WTC11 (cell line): ENCODE measurements around the gene ASCC1. TPM values are rescaled to one million over a fixed set of nuclear protein-coding genes. Genes with fewer than 3 reads are reported as not detected.
A peak's percentile ranks its signal among the peaks of the same experiment; 100 is the strongest.

Experiments used
- ATAC-seq: fragments of 200-7000 bp; cut with Tn5 transposase; 2 replicates; pipeline ENCODE4 v1.10.0; 2021; ENCODE audit warnings: mild to moderate bottlenecking, moderate library complexity
- CTCF ChIA-PET: fragments of 300-600 bp; sonication (Branson Sonifier 250); formaldehyde crosslinking; loops from one replicate; lab custom pipeline; 2021; ENCODE audit warnings: antibody characterized with exemption; lab: Charles Lee
- POLR2A ChIA-PET: fragments of 350-600 bp; sonication (Branson Sonifier 250); formaldehyde crosslinking; loops from one replicate; lab custom pipeline; 2021; ENCODE audit warnings: antibody characterized with exemption; lab: Charles Lee
- DNase-seq: peaks from one replicate; pipeline ENCODE4 v3.0.0; 2021; ENCODE audit warnings: low spot score
- H3K27ac Mint-ChIP-seq: 2 replicates; pipeline ENCODE4 v1.8.0; 2021; ENCODE audit warnings: mixed read lengths
- H3K27me3 Mint-ChIP-seq: 2 replicates; pipeline ENCODE4 v1.8.0; 2021; ENCODE audit warnings: low read depth, mild to moderate bottlenecking, moderate library complexity, mixed read lengths
- H3K36me3 Mint-ChIP-seq: 2 replicates; pipeline ENCODE4 v1.8.0; 2021; ENCODE audit warnings: mixed read lengths
- H3K4me1 Mint-ChIP-seq: 2 replicates; pipeline ENCODE4 v1.8.0; 2022; ENCODE audit warnings: mixed read lengths
- H3K4me3 Mint-ChIP-seq: 2 replicates; pipeline ENCODE4 v1.8.0; 2021; ENCODE audit warnings: mild to moderate bottlenecking, moderate library complexity, mixed read lengths
- H3K9me3 Mint-ChIP-seq: 2 replicates; pipeline ENCODE4 v1.8.0; 2021; ENCODE audit warnings: mixed read lengths
- ARID4B ChIP-seq: sonication (generic); formaldehyde crosslinking; IDR thresholded peaks from 2 replicates; pipeline ENCODE4 v1.8.0; 2023; ENCODE audit warnings: missing genetic modification reagents, mild to moderate bottlenecking, borderline replicate concordance
- CBFB ChIP-seq: sonication (generic); formaldehyde crosslinking; IDR thresholded peaks from 2 replicates; pipeline ENCODE4 v1.8.1; 2022; ENCODE audit warnings: mild to moderate bottlenecking, low read depth, missing genetic modification reagents
- CREM ChIP-seq: sonication (generic); formaldehyde crosslinking; IDR thresholded peaks from 2 replicates; pipeline ENCODE4 v1.8.1; 2022; ENCODE audit warnings: mild to moderate bottlenecking, missing genetic modification reagents, moderate library complexity
- E2F1 ChIP-seq: sonication (generic); formaldehyde crosslinking; IDR thresholded peaks from 2 replicates; pipeline ENCODE4 v1.8.0; 2022; ENCODE audit warnings: mild to moderate bottlenecking, missing genetic modification reagents
- EMX1 ChIP-seq: fragments of 250-450 bp; sonication (Bioruptor Pico); IDR thresholded peaks from 2 replicates; pipeline ENCODE4 v1.8.0; 2021; ENCODE audit warnings: mild to moderate bottlenecking
- ESRRA ChIP-seq: sonication (generic); formaldehyde crosslinking; IDR thresholded peaks from 2 replicates; pipeline ENCODE4 v1.8.1; 2022; ENCODE audit warnings: mild to moderate bottlenecking, missing genetic modification reagents, borderline replicate concordance
- HMGA2 ChIP-seq: fragments of 250-450 bp; sonication (Bioruptor Pico); IDR thresholded peaks from 2 replicates; pipeline ENCODE4 v1.4.0; 2021; ENCODE audit warnings: mild to moderate bottlenecking, moderate library complexity
- HMGXB4 ChIP-seq: sonication (generic); formaldehyde crosslinking; IDR thresholded peaks from 2 replicates; pipeline ENCODE4 v1.8.1; 2023; ENCODE audit warnings: mild to moderate bottlenecking, moderate library complexity, missing genetic modification reagents
- NR3C1 ChIP-seq: sonication (generic); formaldehyde crosslinking; conservative IDR thresholded peaks from 2 replicates; pipeline ENCODE4 v1.8.1; 2023; ENCODE audit warnings: low read depth, mild to moderate bottlenecking, missing genetic modification reagents
- RELA ChIP-seq: sonication (generic); formaldehyde crosslinking; IDR thresholded peaks from 2 replicates; pipeline ENCODE4 v1.8.1; 2022; ENCODE audit warnings: missing genetic modification reagents, mild to moderate bottlenecking, borderline replicate concordance
- SMAD4 ChIP-seq: sonication (generic); formaldehyde crosslinking; IDR thresholded peaks from 2 replicates; pipeline ENCODE4 v1.8.0; 2022; ENCODE audit warnings: mild to moderate bottlenecking, missing genetic modification reagents
- USF1 ChIP-seq: sonication (generic); formaldehyde crosslinking; IDR thresholded peaks from 2 replicates; pipeline ENCODE4 v1.8.0; 2022; ENCODE audit warnings: mild to moderate bottlenecking, missing genetic modification reagents
- ZBTB21 ChIP-seq: sonication (generic); formaldehyde crosslinking; IDR thresholded peaks from 2 replicates; pipeline ENCODE4 v1.8.1; 2023; ENCODE audit warnings: mild to moderate bottlenecking, missing genetic modification reagents, borderline replicate concordance
- ZBTB43 ChIP-seq: sonication (generic); formaldehyde crosslinking; IDR thresholded peaks from 2 replicates; pipeline ENCODE4 v1.8.1; 2023; ENCODE audit warnings: mild to moderate bottlenecking, missing genetic modification reagents
- ZMAT4 ChIP-seq: fragments of 250-450 bp; sonication (Bioruptor Pico); IDR thresholded peaks from 2 replicates; pipeline ENCODE4 v1.9.0; 2021; ENCODE audit warnings: mild to moderate bottlenecking
- ZNF121 ChIP-seq: sonication (generic); formaldehyde crosslinking; IDR thresholded peaks from 2 replicates; pipeline ENCODE4 v1.8.0; 2023; ENCODE audit warnings: missing genetic modification reagents
- ZNF138 ChIP-seq: sonication (generic); formaldehyde crosslinking; conservative IDR thresholded peaks from 2 replicates; pipeline ENCODE4 v1.8.1; 2022; ENCODE audit warnings: mild to moderate bottlenecking, moderate library complexity, missing genetic modification reagents
- ZNF317 ChIP-seq: sonication (generic); formaldehyde crosslinking; IDR thresholded peaks from 2 replicates; pipeline ENCODE4 v1.8.1; 2023; ENCODE audit warnings: low read depth, mild to moderate bottlenecking, moderate library complexity, missing genetic modification reagents, borderline replicate concordance
- ZNF532 ChIP-seq: fragments of 250-450 bp; sonication (Bioruptor Pico); IDR thresholded peaks from 2 replicates; pipeline ENCODE4 v1.9.0; 2021; ENCODE audit warnings: mild to moderate bottlenecking, borderline replicate concordance
- total RNA-seq: library from RNA; stranded (reverse); gene quantifications from 3 replicates; pipeline ENCODE4 v1.2.3, GENCODE V29; 2021

The ASCC1 gene
- total RNA-seq, 1 experiment from 2014 or later: 30.4 TPM

- no peak overlapping the region for H3K4me3 Mint-ChIP-seq
- ChIA-PET CTCF (interaction anchor here (0.6 to 2.9 kb wide), 8 partner anchors 12 to 213 kb away, joined by 3 to 20 read pairs (median 12); no protein-coding TSS in a partner anchor), POLR2A (interaction anchor here (0.7 to 1.7 kb wide), 3 partner anchors 21 to 212 kb away, joined by 3 to 5 read pairs (median 3); partner anchors contain the start of gene DDIT4)
- no peak for ATAC-seq
- H3K36me3 Mint-ChIP-seq: no peaks in the 10 kb centered on the region; the same call in 1 of the 2 replicates
- DNase-seq: no peak
- H3K27me3 Mint-ChIP-seq: no peaks in the 10 kb centered on the region
- H3K9me3 Mint-ChIP-seq: no peaks in the 10 kb centered on the region
- peaks cover 12% of the 10 kb centered on the region for H3K4me1 Mint-ChIP-seq
- no peak for TF ChIP-seq ZMAT4 (CRISPR knock-in tag)
- no peak for TF ChIP-seq NR3C1
- no peak for TF ChIP-seq ZNF532 (CRISPR knock-in tag)
- TF ChIP-seq ZNF138 (CRISPR knock-in tag): no peak
- no peak for TF ChIP-seq USF1
- no peak for TF ChIP-seq EMX1
- no peak for TF ChIP-seq HMGA2 (CRISPR knock-in tag)
- TF ChIP-seq E2F1 (CRISPR knock-in tag): no peak
- TF ChIP-seq ZBTB21 (CRISPR knock-in tag): no peak
- no peak for TF ChIP-seq SMAD4 (CRISPR knock-in tag)
- TF ChIP-seq ZNF317: no peak
- no peak for TF ChIP-seq ZBTB43 (CRISPR knock-in tag)
- TF ChIP-seq CREM (CRISPR knock-in tag): no peak
- no peak for TF ChIP-seq RELA
- no peak for TF ChIP-seq ESRRA (CRISPR knock-in tag)
- no peak for TF ChIP-seq ZNF121 (CRISPR knock-in tag)
- H3K27ac Mint-ChIP-seq: peak overlapping the region; percentile 55; the same call in 1 of the 2 replicates
These were observed 88.5 kb downstream of the ASCC1 start for GRCh38 chr10:72127571-72127970.

- Mint-ChIP-seq H3K4me3 (no peak overlapping the region), H3K4me1 (peaks cover 12% of the 10 kb centered on the region), H3K27ac (peak overlapping the region; percentile 55), H3K36me3 (no peaks in the 10 kb centered on the region; the same call in 1 of the 2 replicates), H3K9me3 (no peaks in the 10 kb centered on the region), H3K27me3 (no peaks in the 10 kb centered on the region)
- POLR2A ChIA-PET: interaction anchor here (0.7 to 1.7 kb wide), 4 partner anchors 21 to 211 kb away, joined by 3 to 6 read pairs (median 4); partner anchors contain the start of gene DDIT4
- no peak for ATAC-seq
- DNase-seq: no peak
- CTCF ChIA-PET: interaction anchor here (0.5 to 2.9 kb wide), 34 partner anchors 9 to 1960 kb away, joined by 3 to 20 read pairs (median 5); partner anchors contain the start of genes ANAPC16, ASCC1 and SPOCK2
- TF ChIP-seq ZBTB43 (CRISPR knock-in tag) (no peak), ZMAT4 (CRISPR knock-in tag) (no peak), CBFB (CRISPR knock-in tag) (no peak), HMGXB4 (no peak), ARID4B (CRISPR knock-in tag) (no peak)
These were observed 89.2 kb downstream of the ASCC1 start for GRCh38 chr10:72126872-72127232.
